ENCODE data around the gene CNGA3.
"Not testable (repeated sequence)": the region's sequence is repeated elsewhere in the genome, so short reads cannot be mapped to it uniquely, and the experiment has no call there.

The CNGA3 gene

DNA sequence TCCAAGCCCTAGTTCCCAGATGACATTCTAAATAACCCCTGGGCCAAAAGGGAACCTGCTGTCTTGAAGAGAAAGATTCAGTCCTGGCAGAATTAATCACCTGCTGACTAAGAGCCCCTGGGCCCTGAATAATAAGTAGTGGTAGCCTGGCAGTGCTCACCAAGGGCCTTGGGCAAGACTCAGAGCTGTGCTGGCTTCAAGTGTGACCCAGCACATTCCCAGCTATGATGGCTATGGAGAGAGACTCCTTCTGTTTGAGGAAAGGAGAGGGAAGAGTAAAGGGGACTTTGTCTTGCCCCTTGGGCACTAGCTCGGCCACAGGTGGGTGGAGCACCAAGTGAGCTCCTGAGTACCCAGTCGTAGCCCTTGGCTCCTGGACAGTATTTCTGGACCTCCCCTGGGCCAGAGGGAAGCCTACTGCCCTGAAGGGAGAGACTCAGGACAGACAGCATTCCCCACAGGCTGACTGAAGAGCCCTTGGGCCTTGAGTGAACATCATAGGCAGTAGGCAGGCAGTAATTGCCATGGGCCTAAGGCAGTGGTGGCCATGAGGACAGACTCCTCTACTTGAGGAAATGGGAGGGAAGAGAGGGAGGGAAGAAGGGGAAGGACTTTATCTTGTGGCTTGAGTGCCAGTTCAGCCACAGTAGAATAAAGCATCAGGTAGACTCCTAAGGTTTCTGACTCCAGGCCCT lies 58.4 kb downstream of the CNGA3 start:
- FAIRE-seq: no peak

GRCh38 chr2:98405301-98405700 lies 59.0 kb downstream of the CNGA3 start:
- no peak for FAIRE-seq

- no peak for FAIRE-seq
Measured at GRCh38 chr2:98408155-98408554, 61.9 kb downstream of the CNGA3 start.

DNA sequence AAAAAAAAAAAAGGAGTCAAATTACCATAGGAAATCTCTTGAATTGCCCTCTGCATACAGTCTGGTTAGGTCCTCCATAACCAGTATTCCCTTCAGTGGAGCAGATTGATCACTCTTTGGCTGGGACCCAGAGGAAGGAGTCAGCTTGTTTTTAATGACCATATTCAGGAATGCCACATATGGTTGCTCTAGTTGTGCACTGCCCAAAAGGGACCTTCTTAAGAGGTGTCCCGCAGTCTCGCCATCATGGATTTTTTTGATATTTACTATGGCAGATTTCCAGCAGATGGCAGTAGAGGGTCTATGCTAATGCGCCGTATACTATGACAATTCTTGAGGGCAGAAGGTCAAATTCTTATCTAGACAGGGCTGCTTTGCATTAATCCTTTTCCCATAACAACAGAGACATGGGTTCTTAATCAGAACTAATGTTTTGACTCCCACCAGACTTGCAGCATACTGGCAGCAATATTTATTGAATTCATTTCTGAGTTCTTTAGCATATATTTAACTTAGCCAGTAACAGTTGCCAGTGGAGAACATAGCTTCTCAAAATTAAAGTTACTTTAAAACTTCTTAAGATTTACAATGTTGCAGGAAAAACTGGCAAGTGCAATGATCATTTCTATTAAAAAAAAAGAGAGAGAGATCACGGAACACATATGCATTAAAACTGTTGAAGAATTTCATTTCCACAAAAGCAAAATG lies 66.6 kb downstream of the CNGA3 start:
- no peak for FAIRE-seq

DNA sequence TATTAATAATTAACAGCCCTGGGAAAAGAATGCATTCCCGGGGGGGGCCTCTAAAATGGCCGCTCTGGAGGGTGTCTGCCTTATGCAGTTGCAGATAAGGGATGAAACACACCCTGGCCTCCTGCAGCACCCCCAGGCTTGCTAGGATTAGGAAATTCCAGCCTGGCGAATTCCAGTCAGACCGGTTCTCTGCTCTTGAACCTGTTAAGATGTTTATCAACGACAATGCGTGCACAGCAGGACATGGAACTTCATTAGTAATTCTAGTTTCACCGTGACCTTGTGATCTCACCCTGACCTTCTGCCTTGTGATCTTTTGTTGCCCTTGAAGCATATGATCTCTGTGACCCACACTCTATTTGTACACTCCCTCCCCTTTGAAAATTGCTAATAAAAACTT lies 68.0 kb downstream of the CNGA3 start:
- not testable (repeated sequence) for FAIRE-seq

DNA sequence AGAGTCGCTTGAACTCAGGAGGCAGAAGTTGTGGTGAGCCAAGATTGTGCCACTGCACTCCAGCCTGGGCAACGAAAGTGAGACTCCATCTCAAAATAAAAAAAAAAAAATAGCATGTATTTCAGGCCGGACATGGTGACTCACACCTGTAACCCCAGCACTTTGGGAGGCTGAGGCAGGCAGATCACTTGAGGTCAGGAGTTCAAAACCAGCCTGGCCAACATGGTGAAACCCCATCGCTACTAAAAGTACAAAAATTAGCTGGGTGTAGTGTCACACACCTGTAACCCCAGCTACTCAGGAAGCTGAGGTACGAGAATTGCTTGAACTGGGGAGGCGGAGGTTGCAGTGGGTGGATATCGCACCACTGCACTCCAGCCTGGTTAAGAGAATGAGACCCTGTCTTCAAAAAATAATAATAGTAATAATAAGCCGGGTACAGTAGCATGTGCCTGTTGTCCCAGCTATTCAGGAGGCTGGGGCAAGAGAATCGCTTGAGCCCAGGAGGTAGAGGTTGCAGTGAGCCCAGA lies 69.5 kb downstream of the CNGA3 start:
- not testable (repeated sequence) for FAIRE-seq

GRCh38 chr2:98416383-98417159 lies 70.3 kb downstream of the CNGA3 start:
- no peak for FAIRE-seq

DNA sequence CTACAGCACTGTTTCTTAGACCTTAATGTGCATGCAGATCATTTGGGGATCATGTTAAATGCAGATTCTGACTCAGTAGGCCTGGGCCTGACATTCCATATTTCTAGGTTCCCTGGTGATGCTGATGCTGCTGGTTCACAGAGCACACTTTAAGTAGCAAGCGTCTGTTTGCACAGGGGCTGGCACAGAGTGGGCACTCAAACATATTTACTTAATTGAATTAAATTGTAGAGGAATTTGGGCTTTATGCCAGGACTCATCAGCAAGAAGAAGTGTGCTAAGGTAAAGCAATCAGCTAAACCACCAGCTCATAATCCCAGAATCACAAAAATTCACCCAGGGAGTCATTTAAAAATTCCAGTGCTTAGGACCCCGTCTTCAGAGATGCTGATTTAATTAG lies 73.3 kb downstream of the CNGA3 start:
- no peak for FAIRE-seq

DNA sequence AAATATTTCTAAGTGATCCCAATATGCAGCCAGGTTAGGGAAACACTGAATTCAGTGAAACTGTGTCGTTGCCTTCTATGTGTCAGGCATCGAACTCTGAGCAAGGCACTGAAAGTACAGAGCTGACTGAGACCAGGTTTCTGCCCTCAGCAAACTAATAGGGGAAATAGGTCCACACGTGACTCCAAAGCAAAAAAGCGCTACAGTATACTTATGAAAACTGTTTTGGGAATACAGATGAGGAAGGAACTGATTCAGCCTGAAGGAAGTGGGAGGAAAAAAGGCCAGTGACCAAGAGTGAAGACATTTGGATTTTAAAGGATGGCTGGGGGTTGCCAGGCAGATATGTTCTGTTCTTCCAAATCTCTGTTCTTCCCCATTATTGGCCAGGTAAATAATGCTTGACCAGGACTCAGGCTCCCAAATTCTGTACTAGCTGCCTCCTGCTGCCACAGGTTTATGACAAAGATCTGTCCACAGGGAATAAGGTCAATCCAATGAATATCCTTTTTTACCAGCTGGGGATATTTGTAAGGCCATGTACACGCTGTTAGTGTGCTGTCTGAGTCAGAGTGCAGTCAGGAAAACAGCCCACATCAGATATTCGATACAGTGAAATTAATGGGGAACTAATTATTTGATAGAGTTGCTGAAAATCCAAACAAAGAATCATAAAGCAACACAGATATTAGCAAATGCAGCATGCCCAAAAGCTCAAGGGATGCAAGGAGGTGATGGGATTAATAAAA lies 73.9 kb downstream of the CNGA3 start:
- FAIRE-seq: no peak

GRCh38 chr2:98422449-98422848 lies 76.2 kb downstream of the CNGA3 start:
- no peak for FAIRE-seq

DNA sequence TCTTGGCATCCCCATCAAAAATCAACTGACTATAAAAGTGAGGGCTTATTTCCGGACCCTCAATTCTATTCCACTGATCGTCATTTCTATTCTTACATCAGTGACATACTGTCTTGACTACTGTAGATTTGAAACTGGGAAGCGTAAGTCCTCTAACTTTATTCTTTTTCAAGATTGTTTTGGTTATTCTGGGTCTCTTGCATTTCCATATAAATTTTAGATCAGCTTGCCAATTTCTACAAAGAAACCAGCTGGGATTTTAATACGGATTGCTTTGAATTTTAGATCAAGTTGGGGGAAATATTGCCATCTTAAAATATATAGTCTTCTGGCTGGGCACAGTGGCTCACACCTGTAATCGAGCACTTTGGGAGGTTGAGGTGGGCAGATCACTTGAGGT lies 80.5 kb downstream of the CNGA3 start:
- no peak for FAIRE-seq

GRCh38 chr2:98432145-98432544 lies 85.9 kb downstream of the CNGA3 start:
- FAIRE-seq: no peak

DNA sequence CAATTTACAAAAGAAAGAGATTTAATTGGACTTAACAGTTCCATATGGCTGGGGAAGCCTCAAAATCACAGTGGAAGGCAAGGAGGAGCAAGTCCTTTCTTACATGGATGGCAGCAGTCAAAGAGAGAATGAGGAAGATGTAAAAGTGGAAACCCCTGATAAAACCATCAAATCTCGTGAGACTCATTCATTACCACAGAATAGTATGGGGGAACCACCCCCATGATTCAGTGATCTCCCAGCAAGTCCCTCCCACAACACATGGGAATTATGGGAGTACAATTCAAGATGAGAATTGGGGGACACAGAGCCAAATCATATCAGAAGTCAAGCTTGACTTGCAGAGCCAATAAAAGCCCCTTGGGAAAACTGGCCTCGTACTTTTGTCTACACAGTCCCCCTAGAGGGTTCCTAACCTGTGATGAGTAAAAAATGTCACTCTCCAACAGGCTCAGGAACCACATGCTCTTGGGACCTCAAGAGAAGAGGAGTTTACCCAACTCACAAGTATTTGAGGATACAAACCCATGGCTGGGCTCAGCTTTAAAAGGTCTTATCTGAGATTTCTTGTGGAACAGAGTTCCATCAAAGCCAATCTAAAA lies 87.2 kb downstream of the CNGA3 start:
- no peak for FAIRE-seq

- no peak for FAIRE-seq
Measured at GRCh38 chr2:98434492-98434891, 88.2 kb downstream of the CNGA3 start.

DNA sequence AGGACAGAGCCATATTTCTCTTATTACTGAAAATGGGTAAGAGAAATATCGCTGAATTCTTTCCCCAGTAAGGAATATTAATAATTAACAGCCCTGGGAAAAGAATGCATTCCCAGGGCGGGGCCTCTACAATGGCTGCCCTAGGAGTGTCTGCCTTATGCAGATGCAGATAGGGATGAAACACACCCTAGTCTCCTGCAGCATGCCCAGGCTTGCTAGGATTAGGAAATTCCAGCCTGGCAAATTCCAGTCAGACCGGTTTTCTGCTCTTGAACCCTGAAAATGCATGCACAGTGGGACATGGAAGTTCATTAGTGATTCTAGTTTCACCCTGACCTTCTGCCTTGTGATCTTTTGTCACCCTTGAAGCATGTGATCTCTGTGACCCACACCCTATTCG lies 89.4 kb downstream of the CNGA3 start:
- FAIRE-seq: not testable (repeated sequence)

- FAIRE-seq: no peak
Measured at GRCh38 chr2:98436734-98437133, 90.5 kb downstream of the CNGA3 start.

DNA sequence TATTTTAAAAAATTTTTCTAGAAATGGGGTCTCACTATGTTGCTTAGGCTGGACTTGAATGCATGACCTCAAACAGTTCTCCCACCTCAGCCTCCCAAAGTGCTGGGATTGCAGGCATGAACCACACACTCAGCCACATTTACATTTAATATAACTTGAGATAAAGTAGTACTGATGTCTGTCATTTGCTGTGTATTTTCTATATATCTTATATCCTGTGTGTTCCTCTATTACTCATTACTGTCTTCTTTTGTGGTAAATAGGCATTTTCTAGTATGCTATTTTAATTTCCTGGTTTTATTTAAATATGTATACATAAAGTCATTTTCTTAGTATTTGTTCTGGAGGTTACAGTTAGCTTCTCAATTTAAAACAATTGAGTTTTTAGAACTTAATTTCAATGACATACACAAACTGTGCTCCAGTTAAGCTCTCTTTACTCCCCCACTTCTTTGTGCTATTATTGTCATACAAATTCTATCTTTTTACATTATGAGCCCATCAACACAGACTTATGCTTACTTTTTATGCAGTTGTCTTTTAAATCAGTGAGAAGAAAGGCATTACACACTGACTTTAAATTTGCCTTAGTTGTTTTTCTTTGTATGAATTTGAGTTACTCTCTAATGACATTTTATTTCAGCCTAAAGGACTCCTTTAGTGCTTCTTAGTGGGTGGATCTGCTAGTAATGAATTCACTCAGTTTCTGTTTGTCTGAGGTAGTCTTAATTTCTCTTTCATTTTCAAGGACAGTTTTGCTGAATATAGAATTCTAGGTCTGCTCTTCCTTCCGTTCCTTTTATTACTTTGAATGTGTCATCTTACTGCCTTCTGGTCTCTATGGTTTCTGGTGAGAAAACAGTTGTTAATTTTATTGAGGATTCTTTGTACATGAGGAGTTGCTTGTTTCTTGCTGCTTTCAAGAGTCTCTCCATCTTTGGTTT lies 92.2 kb downstream of the CNGA3 start:
- no peak for FAIRE-seq

GRCh38 chr2:98441706-98442450 lies 95.6 kb downstream of the CNGA3 start:
- no peak for FAIRE-seq

- no peak for FAIRE-seq
Measured at GRCh38 chr2:98442488-98442887, 96.2 kb downstream of the CNGA3 start.

DNA sequence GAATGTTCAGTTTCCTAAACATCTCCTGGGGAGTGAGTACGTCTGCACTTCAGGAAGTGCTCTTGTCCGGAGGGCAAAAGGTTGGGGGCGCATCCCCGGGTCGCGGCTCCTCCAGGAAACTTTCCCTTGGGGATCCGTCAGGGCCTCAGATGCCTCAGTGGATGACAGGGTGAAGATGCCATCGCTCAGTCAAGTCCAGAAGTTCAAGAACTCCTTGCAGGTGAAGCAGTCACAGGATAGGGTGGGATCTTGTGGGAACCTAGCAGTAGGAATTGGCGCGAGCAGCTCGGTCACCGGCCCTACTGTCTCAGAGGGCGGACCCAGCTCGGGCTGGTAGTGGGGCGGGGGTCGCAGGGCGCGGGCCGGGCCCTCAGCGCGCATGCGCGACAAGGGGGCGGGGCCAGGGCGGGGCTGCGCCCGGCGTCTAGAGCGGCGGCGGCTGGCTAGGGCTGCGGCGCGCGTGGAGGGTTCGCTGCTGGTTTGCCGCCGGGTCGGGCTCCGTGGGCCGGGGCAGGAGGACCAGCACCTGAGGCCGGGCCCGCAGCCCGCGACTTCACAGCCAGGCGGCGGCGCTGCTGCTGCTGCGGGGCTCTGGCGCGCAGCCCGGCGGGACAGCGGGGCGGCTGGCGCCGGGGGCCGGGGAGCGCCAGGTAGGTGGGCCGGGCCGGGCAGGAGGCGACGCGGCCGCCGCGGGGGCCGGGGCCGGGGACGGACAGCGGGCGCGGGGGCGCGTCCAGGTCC lies 98.3 kb downstream of the CNGA3 start, which contains the start of gene INPP4A:
INPP4A (plus strand) TSS at position 423 of the 741 bp plus-strand sequence. CDS start 75,191 bp downstream, outside the sequence.
- no peak for FAIRE-seq

Data from islet of Langerhans (tissue), 1 donor.